ENCODE results near the gene KIF5A. TPM values are rescaled to one million over a fixed set of nuclear protein-coding genes. Genes with fewer than 3 reads are reported as not detected.

Gene KIF5A
- total and polyA plus RNA-seq, 2 of the 13 experiments (the other 11 are each of a cell fraction or from before 2014, with no cell fraction given), result 1.6 to 11.9 TPM

DNA sequence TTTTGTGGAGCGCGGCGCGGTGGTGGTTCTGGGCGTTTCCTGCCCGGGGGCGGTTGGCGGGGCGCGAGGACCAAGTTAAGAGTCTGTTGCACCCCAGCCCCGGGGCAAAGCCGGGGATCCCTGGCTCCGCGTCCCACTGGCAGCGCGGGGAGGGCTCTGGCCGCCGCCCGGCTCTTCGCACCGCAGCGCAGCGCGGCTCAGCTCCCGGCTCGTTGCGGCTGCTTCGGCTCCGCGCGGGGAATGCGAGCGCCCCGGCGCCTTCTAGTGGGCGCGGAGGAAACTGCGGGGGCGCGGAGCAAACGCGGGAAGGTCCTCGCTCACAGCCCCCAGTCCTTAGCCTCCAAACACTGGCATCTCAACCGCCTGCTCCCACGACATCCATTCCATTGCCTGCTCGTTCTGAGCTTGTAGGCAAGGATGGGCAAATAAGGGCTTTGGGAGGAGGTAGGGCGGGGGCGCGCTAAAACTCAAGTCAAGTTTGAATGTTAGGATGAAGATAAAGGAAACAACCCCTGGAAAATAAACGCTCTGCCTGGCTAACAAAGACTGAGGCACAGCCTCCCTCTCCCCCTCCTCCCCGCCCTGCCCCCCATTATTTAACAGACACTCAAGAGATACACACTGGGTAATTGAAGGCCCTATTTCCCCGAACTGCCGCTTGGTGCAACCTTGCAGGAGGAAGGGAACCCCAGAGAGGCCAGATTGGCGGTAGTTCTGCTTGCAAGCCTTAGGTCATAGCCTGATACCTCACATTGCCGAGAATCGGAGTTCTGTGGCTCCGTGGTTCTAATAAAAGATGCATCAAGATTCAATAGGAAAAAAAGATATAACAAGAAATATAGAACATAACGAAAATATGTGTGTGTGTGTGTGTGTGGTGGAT, 83.4 kb downstream of the KIF5A start, which contains the start of gene B4GALNT1 (continued):
- 0 out of 2 replicates have a peak, but pooled peaks have one; percentile 89 for TF ChIP-seq MTF2 (CRISPR knock-in tag; IDR thresholded peaks at IDR 0.05; ENCODE audit: borderline replicate concordance)
- TF ChIP-seq TEAD3 (CRISPR knock-in tag; optimal IDR thresholded peaks at IDR 0.05; ENCODE audit: borderline replicate concordance), result peak; percentile 79
- TF ChIP-seq, protein P1, sequence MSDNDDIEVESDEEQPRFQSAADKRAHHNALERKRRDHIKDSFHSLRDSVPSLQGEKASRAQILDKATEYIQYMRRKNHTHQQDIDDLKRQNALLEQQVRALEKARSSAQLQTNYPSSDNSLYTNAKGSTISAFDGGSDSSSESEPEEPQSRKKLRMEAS (IDR thresholded peaks at IDR 0.05), result peak; percentile 88
- TF ChIP-seq RBFOX2 (IDR thresholded peaks at IDR 0.05; ENCODE audit: low read depth, low read length), result peak; percentile 65
- peak; percentile 75; the same call in 1 of the 2 replicates for TF ChIP-seq NCOA1 (CRISPR knock-in tag; IDR thresholded peaks at IDR 0.05)
- TF ChIP-seq ETV5 (CRISPR knock-in tag; IDR thresholded peaks at IDR 0.05; ENCODE audit: borderline replicate concordance), result no peak
- no peak for TF ChIP-seq HMG20A (CRISPR knock-in tag; IDR thresholded peaks at IDR 0.05; ENCODE audit: borderline replicate concordance)
- 0 out of 2 replicates have a peak, but pooled peaks have one; percentile 21 for TF ChIP-seq RFXAP (CRISPR knock-in tag; IDR thresholded peaks at IDR 0.05; ENCODE audit: borderline replicate concordance)
- peak; percentile 89 for TF ChIP-seq IKZF4 (CRISPR knock-in tag; IDR thresholded peaks at IDR 0.05; ENCODE audit: borderline replicate concordance, low read depth, not compliant biosample characterization)
- TF ChIP-seq GATAD1 (CRISPR knock-in tag; IDR thresholded peaks at IDR 0.05), result peak; percentile 33; the same call in 1 of the 2 replicates
- peak; percentile 96 for TF ChIP-seq ZNF687 (CRISPR knock-in tag; IDR thresholded peaks at IDR 0.05)
- no peak for TF ChIP-seq PRPF4 (IDR thresholded peaks at IDR 0.05; ENCODE audit: low read depth, low read length, poor library complexity, severe bottlenecking)
- TF ChIP-seq SP1 (IDR thresholded peaks at IDR 0.05), result no peak
- TF ChIP-seq SP1 (CRISPR knock-in tag; IDR thresholded peaks at IDR 0.05), result no peak
- TF ChIP-seq CCDC6 (CRISPR knock-in tag; IDR thresholded peaks at IDR 0.05), result 0 out of 2 replicates have a peak, but pooled peaks have one; percentile 41
- 0 out of 2 replicates have a peak, but pooled peaks have one; percentile 73 for TF ChIP-seq ZNF234 (CRISPR knock-in tag; conservative IDR thresholded peaks at IDR 0.05)
- no peak for TF ChIP-seq ZFX (CRISPR knock-in tag; IDR thresholded peaks at IDR 0.05; ENCODE audit: low read depth)
- peak; percentile 80; the same call in 1 of the 2 replicates for TF ChIP-seq ATF7-NPFF (CRISPR knock-in tag; IDR thresholded peaks at IDR 0.05; ENCODE audit: low read depth)
- TF ChIP-seq SIX4 (CRISPR knock-in tag; IDR thresholded peaks at IDR 0.05), result 0 out of 2 replicates have a peak, but pooled peaks have one; percentile 22
- TF ChIP-seq, protein P2, sequence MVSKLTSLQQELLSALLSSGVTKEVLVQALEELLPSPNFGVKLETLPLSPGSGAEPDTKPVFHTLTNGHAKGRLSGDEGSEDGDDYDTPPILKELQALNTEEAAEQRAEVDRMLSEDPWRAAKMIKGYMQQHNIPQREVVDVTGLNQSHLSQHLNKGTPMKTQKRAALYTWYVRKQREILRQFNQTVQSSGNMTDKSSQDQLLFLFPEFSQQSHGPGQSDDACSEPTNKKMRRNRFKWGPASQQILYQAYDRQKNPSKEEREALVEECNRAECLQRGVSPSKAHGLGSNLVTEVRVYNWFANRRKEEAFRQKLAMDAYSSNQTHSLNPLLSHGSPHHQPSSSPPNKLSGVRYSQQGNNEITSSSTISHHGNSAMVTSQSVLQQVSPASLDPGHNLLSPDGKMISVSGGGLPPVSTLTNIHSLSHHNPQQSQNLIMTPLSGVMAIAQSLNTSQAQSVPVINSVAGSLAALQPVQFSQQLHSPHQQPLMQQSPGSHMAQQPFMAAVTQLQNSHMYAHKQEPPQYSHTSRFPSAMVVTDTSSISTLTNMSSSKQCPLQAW (CRISPR knock-in tag; IDR thresholded peaks at IDR 0.05), result peak; percentile 59; the same call in 1 of the 2 replicates
- peak; percentile 82; the same call in 1 of the 2 replicates for TF ChIP-seq ZNF83 (CRISPR knock-in tag; IDR thresholded peaks at IDR 0.05; ENCODE audit: borderline replicate concordance)
